HepG2 (cell line): ENCODE measurements around the gene TMCO4.

Source experiments
- CEBPB ChIP-seq: IDR thresholded peaks from 2 replicates; pipeline ENCODE4 v1.6.1; 2011; ENCODE audit warnings: low read depth, low read length, improper control_type of control experiment, borderline replicate concordance
- RNF2 ChIP-seq: fragments of 450-650 bp; conservative IDR thresholded peaks from 2 replicates; pipeline ENCODE4 v1.6.1; 2016; ENCODE audit warnings: low read depth
- TAF1 ChIP-seq: sonication (generic); formaldehyde crosslinking; IDR thresholded peaks from 2 replicates; pipeline ENCODE4 v1.4.0; 2020; ENCODE audit warnings: missing genetic modification reagents
- ZNF382 ChIP-seq: sonication (generic); formaldehyde crosslinking; IDR thresholded peaks from 2 replicates; pipeline ENCODE4 v1.5.0; 2020; ENCODE audit warnings: missing genetic modification reagents, mild to moderate bottlenecking, borderline replicate concordance
- TF ChIP-seq, protein P1 (sequence below): sonication (generic); formaldehyde crosslinking; conservative IDR thresholded peaks from 2 replicates; pipeline ENCODE4 v1.4.0; 2020; ENCODE audit warnings: missing genetic modification reagents
- TF ChIP-seq, protein P2 (sequence below): IDR thresholded peaks from 2 replicates; pipeline ENCODE4 v1.6.1; 2012; ENCODE audit warnings: low read length, improper control_type of control experiment

DNA sequence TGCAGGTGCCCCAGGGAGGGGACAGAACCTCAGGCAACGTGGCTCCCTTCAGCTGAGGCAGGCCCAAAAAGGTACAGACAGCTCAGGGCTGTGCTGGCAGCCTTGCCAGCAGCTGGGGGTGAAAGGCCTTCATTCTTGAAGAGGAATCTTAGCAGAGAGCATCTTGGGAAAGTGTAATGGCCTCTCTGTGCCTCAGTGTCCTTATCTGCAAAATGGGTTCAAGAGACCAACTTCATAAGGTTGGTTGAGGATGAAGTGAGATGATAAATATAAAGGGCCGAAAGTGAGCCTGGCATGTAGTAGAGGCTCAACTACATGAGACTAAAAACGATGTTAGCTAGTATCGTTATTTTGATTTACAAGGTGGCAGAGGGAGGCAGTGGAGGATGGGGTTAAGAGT, 26.2 kb downstream of the TMCO4 start:
- no peak for TF ChIP-seq CEBPB
- TF ChIP-seq RNF2, result no peak
- TF ChIP-seq, protein P1, sequence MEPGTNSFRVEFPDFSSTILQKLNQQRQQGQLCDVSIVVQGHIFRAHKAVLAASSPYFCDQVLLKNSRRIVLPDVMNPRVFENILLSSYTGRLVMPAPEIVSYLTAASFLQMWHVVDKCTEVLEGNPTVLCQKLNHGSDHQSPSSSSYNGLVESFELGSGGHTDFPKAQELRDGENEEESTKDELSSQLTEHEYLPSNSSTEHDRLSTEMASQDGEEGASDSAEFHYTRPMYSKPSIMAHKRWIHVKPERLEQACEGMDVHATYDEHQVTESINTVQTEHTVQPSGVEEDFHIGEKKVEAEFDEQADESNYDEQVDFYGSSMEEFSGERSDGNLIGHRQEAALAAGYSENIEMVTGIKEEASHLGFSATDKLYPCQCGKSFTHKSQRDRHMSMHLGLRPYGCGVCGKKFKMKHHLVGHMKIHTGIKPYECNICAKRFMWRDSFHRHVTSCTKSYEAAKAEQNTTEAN (CRISPR knock-in tag), result no peak
- TF ChIP-seq, protein P2, sequence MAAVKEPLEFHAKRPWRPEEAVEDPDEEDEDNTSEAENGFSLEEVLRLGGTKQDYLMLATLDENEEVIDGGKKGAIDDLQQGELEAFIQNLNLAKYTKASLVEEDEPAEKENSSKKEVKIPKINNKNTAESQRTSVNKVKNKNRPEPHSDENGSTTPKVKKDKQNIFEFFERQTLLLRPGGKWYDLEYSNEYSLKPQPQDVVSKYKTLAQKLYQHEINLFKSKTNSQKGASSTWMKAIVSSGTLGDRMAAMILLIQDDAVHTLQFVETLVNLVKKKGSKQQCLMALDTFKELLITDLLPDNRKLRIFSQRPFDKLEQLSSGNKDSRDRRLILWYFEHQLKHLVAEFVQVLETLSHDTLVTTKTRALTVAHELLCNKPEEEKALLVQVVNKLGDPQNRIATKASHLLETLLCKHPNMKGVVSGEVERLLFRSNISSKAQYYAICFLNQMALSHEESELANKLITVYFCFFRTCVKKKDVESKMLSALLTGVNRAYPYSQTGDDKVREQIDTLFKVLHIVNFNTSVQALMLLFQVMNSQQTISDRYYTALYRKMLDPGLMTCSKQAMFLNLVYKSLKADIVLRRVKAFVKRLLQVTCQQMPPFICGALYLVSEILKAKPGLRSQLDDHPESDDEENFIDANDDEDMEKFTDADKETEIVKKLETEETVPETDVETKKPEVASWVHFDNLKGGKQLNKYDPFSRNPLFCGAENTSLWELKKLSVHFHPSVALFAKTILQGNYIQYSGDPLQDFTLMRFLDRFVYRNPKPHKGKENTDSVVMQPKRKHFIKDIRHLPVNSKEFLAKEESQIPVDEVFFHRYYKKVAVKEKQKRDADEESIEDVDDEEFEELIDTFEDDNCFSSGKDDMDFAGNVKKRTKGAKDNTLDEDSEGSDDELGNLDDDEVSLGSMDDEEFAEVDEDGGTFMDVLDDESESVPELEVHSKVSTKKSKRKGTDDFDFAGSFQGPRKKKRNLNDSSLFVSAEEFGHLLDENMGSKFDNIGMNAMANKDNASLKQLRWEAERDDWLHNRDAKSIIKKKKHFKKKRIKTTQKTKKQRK, result no peak
- no peak for TF ChIP-seq TAF1 (CRISPR knock-in tag)
- no peak for TF ChIP-seq ZNF382 (CRISPR knock-in tag)
